ENCODE results near the gene MRAS. TPM values are rescaled to one million over a fixed set of nuclear protein-coding genes. Genes with fewer than 3 reads are reported as not detected.

Gene MRAS
- total RNA-seq, 6 experiments from 2014 or later = 2.5 to 7.9 (median 6.9) TPM

- intact Hi-C loops (cut with DNase I) = no loop called here
- Histone ChIP-seq H3K27ac (no peak overlapping the region), H3K36me3 (no peaks in the 10 kb centered on the region), H3K27me3 (no peaks in the 10 kb centered on the region), H3K9me3 (no peaks in the 10 kb centered on the region), H3K4me1 (no peaks in the 10 kb centered on the region), H3K4me3 (no peak overlapping the region)
- TF ChIP-seq POLR2A (IDR thresholded peaks at IDR 0.05) (no peak), CTCF (IDR thresholded peaks at IDR 0.05) (no peak)
- ATAC-seq (no peak), DNase-seq (no peak)
- 71% methylated on average over 4 of the region's 8 CpGs for WGBS (ENCODE audit: insufficient coverage, low coverage, low lambda C conversion rate, missing lambda C conversion rate)
Observed at GRCh38 chr3:138370321-138370720, 21.9 kb downstream of the MRAS start.

GRCh38 chr3:138371070-138371965 lies 22.9 kb downstream of the MRAS start:
- peak; percentile 39 to 62 (median 50) for ATAC-seq
- Histone ChIP-seq H3K27me3 (no peaks in the 10 kb centered on the region), H3K27ac (no peak overlapping the region), H3K4me1 (no peaks in the 10 kb centered on the region), H3K4me3 (no peak overlapping the region), H3K36me3 (no peaks in the 10 kb centered on the region), H3K9me3 (no peaks in the 10 kb centered on the region)
- intact Hi-C loops (cut with DNase I) = no loop called here
- TF ChIP-seq CTCF (IDR thresholded peaks at IDR 0.05) (no peak), POLR2A (IDR thresholded peaks at IDR 0.05) (no peak)
- WGBS (ENCODE audit: insufficient coverage, low coverage, low lambda C conversion rate, missing lambda C conversion rate) = 74% methylated on average over 7 of the region's 9 CpGs
- DNase-seq = no peak

- DNase-seq (no peak), ATAC-seq (no peak)
- no peak for TF ChIP-seq CTCF (IDR thresholded peaks at IDR 0.05)
- TF ChIP-seq POLR2A (IDR thresholded peaks at IDR 0.05) = no peak
- no peaks in the 10 kb centered on the region for H3K4me1 ChIP-seq
- no peak overlapping the region for H3K4me3 ChIP-seq
- H3K36me3 ChIP-seq = no peaks in the 10 kb centered on the region
- no peaks in the 10 kb centered on the region for H3K27me3 ChIP-seq
- 59% methylated on average over 2 of the region's 7 CpGs for WGBS (ENCODE audit: insufficient coverage, low coverage, low lambda C conversion rate, missing lambda C conversion rate)
- H3K9me3 ChIP-seq = no peaks in the 10 kb centered on the region
- no peak overlapping the region for H3K27ac ChIP-seq
- intact Hi-C loops (cut with DNase I) = no loop called here
Observed at GRCh38 chr3:138373087-138373735, 24.8 kb downstream of the MRAS start.

- Histone ChIP-seq H3K27ac (no peak overlapping the region), H3K4me3 (no peak overlapping the region), H3K27me3 (no peaks in the 10 kb centered on the region), H3K36me3 (no peaks in the 10 kb centered on the region), H3K9me3 (no peaks in the 10 kb centered on the region), H3K4me1 (no peaks in the 10 kb centered on the region)
- WGBS (ENCODE audit: insufficient coverage, low coverage, low lambda C conversion rate, missing lambda C conversion rate) = 92% methylated on average over 5 of the region's 5 CpGs
- intact Hi-C loops (cut with DNase I) = no loop called here
- no peak for ATAC-seq
- TF ChIP-seq CTCF (IDR thresholded peaks at IDR 0.05) = no peak
- no peak for TF ChIP-seq POLR2A (IDR thresholded peaks at IDR 0.05)
- DNase-seq = no peak
Observed at GRCh38 chr3:138373736-138374094, 25.3 kb downstream of the MRAS start.
